Fibroblast of skin of abdomen (primary cell): ENCODE data around the gene GMPR.

ENCODE experiments used
- DNase-seq: peaks from one replicate; pipeline ENCODE4 v3.0.0-alpha.2; 2013

The GMPR gene

DNA sequence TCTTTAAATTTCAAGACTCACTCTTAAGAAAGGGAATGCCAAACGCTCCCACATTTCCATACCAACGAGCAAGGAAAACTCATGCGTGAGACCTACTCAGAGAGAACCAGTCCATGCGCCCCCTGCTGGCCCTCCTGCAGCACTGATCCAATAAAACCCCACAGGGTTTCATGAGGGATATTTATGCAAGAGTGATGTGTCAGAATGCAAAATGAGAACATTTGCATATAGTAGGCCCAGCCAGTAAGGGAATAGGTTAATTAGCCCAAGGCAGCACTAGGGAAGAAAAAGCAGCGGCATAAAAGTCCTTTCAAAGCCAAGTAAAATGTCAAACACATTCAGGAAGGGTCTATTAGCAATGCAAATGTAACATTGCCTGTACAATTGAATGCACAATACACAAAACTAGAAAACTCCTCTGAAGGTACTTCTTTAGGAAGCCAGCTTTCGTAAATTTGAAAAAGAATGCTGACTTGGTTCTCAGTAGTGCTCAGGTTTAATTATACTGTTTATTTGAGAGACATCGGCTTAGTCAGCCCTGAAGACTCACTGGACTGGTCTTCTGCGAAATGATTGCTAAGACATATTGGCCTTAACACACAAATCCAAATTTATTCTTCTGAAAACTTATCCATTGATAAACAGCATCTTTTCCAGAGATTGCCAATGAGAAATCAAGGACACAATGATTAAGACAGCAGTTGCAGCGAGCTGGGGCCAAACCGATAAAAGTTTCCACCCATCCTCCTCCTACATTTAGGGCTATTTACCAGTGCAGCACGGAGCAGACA is 93.2 kb downstream of the GMPR start:
- peak; percentile 78 for DNase-seq

DNA sequence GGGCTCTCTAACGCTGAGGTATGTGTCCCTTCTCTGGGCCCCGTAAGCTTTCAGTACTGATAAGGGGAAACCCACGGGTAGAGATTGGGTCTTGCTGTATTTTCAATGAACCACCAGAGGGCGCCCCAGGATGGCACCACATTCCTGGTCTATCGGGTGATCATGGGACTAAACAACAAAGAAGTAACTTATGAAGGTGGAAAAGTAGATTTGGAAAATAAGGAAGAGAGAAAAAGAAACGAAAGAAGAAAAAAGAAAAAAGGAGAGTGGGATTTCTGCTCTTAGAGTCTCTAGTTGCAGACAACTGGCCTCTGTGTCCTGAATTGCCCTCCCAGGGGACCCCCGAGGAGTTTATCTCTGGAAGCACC is 93.8 kb downstream of the GMPR start:
- peak; percentile 68 for DNase-seq

DNA sequence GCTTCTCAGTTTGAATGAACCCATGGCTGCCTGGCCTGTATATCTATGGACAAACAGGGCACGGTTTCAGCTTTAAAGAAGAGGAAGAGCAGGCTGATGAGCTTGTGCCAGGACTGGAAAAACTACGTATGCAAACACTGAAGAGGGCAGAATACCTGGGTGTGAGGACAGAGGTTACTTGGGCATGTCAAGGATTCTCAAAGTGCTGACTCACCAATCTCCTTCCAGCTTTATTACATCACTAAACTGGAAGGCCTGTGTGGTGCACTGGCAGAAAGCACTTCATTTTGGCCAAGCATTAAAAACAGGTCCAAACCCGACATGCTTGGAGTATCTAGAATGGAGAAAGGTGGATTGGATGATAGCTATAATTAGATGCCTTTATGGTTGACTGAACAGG is 95.2 kb downstream of the GMPR start:
- peak; percentile 60 for DNase-seq

DNA sequence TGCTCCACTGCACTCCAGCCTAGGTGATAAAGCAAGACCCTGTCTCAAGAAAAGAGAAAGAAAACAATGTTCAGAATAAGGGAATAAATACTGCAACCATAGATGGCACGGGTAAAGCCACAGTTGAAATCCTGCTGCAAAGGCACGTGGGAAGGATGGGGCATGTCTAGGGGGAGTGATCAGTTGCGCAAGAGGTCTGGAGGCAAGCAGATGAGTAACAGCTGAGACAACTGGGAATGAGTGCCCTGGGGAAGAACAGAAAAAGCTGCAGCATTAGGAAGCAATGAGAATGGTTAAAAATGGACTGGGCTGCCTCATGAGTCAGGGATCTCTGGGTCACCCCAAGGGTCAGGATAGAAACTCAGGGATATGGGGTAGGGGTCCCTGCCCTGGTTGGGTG is 96.3 kb downstream of the GMPR start:
- DNase-seq, result peak; percentile 93

DNA sequence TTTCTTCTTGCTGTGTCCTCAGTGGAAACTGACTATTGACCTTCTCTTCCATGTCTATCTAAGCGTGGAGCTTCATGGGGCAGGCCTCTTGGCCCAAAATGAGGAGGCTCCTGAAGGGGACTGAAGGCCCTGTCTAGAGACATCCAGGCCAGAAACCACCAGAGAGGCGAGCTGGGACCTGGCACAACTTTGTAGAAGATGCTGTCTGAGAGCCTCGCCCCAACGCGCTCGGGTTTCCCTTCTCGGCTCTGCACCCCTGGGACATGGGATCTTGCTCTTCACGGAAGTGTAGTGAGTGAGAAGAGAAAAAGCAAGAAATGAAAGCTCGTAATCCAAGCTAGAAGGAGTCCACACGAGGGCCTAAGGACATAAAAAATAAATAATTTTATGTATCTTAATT is 96.8 kb downstream of the GMPR start:
- no peak for DNase-seq

DNA sequence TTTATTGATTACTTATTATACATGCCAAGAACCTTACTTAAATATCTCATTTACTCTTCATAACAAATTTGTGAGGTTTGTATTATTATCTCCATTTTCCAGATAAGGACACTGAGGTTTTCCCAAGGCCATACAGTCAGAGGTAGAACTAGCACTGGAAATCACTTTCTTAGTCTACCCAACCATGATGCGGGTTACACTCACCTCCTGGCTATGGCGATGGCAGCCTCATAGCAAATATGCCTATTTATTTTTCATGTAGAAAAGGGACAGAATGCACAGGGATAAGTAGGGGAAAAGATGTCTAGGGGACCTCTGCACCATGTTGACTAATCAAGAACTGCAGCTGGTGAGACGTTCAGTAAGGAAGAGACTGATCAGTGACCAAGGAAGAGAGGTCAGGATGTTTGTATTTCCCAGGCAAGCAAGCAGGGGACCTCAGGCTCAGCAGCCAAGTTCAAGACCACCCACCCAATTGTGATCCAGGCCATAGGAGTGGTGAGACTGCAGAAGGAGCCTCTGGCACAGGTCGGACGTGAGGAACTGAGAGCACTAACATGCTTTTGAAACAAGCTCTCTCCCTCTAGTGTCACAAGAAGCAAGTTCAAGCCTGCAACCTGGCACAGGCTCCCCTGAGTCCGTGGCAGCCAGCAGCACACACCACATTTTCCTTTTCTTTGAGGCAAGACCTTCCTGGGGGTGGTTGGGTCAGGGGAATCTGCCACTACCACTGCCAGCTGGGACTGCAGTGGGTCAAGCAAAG is 97.8 kb downstream of the GMPR start:
- DNase-seq, result no peak

DNA sequence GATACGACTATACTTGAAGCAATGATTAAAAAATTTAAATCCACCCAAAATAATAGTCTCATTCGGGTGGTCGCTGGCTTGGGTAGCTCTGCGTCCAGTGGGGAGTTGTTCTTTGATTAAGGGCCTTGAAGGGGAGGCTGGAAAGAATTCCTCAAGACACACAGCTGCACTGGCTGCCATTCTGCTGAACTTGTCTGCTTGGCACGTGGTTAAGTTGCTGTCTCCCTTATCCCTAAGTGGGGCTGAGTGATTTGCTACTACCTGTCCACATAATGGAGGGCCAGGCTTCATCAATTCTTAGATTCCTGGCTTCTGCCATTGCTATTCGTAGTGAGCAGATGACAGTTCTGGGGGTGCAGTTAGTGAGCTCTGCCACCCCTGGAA is 98.5 kb downstream of the GMPR start:
- no peak for DNase-seq

DNA sequence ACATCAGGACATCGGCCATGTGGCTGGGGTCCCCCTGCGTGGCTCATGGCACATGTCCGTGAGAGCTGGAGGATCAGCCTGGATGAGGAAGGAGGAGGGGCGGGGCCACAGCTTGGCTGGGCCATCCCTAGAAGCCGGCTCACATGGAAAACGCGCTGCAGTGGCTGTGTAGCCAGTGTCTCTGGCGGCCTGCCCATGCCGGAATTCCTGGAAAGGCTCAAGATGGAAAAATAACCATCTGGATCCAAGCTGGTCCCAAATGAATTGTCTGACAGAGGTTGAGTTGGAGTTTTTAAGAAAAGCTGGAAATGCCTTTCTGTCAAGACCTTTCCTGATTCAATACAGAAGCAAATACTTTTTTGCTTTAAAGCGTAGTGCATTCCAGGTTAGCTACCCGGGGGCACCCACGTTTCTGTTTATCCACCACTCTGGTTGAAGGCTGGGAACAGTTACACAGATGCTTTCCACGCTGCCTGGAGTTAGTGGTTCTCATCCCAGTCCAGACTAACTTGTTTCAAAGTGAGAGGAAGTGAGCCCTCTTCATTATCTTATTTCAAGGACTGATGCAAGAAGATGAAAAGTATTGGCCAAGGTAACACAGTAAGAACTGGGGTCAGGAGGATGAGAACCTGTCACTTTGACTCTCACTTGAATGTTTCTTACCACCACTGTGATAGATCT is 99.0 kb downstream of the GMPR start:
- peak; percentile 99 for DNase-seq

DNA sequence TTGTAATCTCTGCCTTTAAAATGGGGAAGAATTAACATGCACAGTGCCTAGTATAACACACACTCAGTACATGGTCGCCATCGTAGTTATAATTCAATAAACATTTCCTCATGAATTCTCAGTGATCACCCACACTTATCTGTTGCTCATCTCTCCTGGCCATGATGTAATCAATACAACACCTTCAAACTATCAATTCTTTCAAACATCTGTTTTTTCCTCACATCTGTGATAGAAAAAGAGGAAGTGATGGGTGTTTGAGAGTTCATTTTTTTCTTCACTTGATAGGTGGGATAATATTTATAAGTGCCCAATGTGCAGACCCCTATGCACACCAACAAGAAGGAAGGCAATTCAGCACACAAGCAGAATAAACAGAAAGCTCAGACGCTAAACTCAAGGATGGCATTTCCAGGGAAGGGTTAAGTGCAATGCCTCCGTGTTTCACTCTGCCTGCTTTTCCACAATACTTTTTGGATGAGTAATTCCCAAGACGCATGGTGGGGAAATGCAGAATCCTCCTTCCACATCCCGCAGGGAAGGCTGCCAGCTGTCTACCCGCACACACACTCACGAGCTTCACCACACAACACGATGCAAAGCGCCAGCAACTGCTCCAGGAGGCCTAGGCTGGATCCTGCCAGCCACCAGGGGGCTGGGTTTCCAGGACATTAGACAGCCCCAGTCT is 100.3 kb downstream of the GMPR start:
- DNase-seq, result peak; percentile 100

DNA sequence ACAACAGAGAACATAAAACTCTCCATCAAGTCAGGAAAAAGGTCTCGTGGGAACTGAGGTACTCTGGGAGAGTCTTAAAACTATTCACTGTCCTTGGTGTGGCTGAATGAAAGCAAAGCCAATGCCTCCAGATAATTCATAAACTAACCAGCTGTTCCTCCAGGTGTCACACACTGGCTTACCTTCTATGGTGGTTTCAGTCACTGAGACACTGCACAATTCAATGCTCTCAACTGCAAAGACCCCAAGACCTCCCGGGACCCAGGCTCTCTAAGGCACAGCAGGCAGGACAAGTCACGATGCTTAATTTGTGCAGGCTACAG is 100.8 kb downstream of the GMPR start:
- no peak for DNase-seq

DNA sequence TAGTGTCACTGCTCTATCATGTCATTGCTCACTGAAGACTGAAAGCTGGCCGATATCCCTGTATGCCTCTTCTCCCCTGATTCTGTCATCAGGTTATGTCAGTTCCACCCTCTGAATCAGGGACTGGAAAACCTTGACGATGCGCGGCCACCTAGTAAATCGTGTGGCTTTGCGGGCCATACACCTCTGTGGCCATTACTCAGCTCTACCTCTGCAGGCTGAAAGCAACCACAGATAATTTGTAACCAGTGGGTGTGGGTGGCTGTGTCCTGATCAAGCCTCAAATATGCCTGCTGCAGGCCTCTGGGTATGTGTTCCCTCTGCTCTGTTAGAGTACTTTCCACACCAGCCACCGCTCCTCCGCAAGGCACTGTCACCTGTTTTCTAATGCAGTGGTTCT is 105.2 kb downstream of the GMPR start:
- no peak for DNase-seq

DNA sequence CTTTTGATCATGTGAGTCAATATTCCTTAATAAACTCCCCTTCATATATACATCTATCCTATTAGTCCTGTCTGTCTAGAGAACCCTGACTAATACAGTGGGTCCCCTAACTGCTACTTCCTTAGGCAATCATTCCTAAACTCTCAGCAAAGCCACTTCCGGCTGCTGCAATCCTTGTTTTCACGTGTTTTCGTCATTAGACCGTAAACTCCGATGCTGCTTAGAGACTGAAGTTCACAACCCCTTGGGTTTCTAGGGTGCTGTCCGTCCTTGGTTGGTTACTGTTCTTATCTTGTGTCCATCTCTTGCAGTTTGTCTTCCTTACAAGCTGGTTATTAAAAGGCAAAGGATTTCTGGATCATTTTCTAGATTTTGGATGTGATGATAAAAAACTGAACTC is 106.4 kb downstream of the GMPR start:
- peak; percentile 66 for DNase-seq
